ENCODE measurements around the gene RALGDS.

The RALGDS gene

GRCh38 chr9:133149130-133150015, 28.3 kb upstream of the RALGDS start:
- no peak for FAIRE-seq

DNA sequence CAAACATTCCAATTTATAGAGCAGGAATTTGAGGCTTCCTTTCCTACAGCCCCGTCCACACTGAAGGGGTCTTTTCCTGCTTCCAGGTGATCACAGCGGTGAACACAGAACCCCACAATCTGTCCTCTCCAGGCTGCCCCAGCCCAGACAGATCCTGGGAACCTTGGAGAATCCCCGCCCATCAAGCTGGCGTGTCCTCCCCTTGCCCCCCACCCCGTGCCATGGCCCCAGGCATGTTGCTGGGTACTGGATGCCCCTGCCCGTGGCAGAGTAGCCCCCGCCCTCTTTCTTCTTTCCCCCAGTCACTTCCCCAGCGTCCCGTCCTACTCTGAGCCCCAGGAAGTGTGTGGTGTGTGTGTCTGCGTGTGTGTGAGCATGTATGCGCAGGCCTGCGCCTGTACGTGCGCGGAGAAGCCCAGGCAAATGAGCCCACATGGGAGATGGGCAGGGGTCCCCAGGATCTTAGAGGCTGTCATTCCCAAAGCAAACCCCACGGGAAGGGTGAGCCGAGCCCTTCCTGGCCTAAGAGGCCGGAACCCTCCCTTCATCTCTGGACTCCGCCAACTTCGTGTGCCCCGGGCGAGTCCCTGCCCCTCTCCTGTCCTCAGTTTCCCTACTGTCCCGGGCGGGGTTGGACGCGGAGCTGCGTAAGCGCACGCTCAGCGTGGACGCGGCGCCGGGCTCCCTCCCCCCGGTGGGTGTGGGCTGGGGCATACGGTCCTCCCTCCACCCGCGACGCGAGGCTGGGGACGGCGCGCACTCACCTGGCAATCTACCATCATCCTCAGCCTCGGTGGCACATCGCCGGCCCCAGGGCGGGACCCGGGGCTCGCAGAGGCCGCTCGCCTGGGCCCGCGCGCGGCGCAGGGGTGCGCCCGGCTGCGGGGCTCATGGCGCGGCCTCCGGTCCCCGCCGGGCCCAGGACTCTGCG, 27.4 kb upstream of the RALGDS start:
- no peak for FAIRE-seq

GRCh38 chr9:133147412-133148198, 26.6 kb upstream of the RALGDS start:
- FAIRE-seq: no peak

- no peak for FAIRE-seq
Measured at GRCh38 chr9:133146746-133147411, 25.8 kb upstream of the RALGDS start.

GRCh38 chr9:133144904-133145851, 24.1 kb upstream of the RALGDS start:
- FAIRE-seq: no peak

DNA sequence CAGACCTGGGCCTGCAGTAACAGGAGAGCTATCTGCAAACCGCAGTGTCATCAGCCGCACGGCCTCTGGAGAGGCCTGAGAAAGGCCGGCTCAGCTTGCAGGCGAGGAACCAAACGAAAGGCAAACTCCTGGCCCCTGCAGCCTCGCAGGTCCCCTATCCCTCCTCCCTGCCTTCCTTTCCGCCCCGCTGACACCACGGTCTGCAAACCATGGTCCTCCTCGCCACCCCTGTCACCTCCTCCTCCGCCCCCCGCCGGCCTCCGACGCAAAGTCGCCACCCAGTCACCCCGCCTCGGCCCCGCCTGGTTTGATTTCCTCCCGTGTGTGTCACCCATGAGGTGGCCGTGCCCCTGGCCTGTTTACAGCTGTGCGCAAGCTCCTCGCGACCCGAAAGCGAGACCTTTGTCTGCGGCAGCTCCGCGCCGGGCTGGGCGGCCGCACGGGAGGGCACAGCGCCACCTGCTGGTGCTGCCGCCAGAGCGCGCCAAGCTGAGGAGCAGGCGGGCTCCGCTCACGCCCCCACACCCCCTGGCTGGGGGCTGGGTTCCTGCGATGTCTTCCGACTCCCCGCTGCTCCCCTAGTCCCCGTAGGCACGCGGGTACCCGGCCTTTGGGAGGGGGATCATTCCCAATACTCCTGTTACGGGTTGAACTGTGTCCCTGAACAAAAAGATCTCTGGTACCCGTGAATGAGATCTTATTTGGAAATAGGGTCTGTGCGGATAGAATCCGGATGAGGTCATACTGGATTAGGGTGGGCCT, 23.3 kb upstream of the RALGDS start:
- FAIRE-seq: no peak

DNA sequence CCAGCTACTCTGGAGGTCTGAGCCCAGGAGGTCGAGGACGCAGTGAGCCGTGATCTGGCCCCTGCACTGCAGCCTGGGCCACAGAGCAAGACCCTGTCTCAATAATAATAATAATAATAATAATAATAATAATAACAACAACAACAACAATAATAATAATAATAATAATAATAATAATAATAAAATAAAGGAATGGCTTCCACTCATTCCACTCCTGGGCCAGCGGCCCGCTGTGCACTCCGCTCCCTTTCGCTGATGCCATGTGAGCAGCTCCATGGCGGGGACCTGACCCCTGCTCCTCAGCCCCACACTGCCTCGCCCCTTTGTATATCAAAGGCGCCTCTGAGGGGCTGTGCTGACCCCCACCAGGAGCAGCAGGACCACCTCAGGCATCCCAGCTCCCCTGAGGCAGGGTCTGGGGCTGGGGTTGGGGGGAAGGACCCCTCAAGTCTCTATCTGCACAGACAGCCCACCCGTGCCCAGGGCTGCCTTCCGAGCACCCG, 22.6 kb upstream of the RALGDS start:
- no peak for FAIRE-seq

GRCh38 chr9:133142684-133143622, 21.9 kb upstream of the RALGDS start:
- FAIRE-seq: no peak

GRCh38 chr9:133141833-133142595, 21.0 kb upstream of the RALGDS start:
- no peak for FAIRE-seq

DNA sequence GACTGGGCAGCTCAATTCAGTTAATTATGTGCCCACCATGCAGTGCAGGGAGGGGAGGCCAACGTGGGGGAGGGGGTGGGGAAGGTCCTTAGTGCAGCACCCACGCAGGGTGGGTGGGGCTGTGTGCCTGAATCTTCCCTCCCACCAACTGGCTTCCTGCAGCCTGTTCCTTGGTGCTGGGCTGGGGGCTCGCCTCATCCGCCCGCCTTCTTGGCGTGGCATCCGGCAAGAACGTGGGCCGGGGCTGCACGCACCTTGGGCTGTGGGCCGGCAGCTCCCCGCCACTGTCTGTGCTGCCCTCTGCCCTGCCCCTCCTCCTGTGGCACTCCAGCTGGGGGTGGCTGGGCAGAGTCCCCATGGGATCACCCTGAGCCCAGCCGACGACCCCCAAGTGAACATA, 19.6 kb upstream of the RALGDS start:
- FAIRE-seq: no peak

DNA sequence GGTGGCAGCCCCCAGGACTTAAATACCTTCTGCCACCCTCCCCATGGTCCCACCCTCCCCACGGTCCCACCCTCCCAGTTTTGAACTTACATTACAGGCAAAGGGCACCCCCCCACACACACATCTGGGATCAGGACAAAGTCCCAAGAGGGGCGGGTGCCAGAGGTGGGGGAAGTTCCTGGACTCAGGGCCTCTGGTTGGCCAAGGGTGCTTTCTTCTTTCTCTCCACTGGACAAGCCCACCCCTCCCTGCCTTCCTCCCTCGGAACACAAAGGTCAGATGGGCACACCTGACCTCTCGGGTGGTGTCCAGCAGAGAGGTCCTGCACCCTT, 19.1 kb upstream of the RALGDS start:
- FAIRE-seq: no peak

GRCh38 chr9:133139246-133140173, 18.5 kb upstream of the RALGDS start:
- no peak for FAIRE-seq

DNA sequence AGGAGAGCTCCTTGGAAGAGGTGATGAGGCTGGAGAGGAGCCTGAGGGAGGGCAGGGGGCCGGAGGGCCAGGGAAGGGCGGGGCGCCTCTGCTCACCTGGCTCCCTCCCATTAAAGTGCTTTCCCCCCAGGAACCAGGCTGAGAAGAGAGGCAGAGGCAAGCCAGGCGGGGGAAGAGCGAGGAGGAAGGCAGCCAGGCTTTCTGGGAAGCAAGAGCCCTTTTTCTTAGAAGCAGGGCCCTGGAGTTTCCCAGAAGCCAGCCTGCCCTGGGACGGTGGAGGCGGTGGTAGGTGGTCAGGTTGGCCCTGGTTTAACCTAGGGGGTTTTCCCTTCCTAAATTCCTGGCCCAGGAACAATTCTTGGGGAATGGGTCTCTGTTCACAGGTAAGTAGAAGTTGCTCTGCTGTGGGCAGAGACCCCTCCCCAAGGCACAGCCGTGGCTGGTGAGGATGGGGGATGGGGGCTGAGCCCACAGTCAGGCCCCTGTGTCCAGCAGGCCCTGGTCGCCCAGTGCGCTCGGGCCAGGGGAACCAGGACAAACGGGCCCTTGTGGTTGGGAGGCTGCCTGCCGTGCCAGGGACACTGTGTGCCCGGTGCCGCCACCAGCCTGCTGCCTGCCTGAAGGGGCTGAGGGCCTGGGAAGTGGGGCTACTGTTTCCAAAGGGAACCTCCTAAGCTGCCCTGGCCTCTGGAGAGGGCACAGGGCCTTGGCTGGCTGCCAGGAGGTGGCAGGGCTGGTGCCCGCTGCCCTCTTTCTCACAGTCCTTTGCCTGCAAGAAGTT, 16.6 kb upstream of the RALGDS start:
- no peak for FAIRE-seq

DNA sequence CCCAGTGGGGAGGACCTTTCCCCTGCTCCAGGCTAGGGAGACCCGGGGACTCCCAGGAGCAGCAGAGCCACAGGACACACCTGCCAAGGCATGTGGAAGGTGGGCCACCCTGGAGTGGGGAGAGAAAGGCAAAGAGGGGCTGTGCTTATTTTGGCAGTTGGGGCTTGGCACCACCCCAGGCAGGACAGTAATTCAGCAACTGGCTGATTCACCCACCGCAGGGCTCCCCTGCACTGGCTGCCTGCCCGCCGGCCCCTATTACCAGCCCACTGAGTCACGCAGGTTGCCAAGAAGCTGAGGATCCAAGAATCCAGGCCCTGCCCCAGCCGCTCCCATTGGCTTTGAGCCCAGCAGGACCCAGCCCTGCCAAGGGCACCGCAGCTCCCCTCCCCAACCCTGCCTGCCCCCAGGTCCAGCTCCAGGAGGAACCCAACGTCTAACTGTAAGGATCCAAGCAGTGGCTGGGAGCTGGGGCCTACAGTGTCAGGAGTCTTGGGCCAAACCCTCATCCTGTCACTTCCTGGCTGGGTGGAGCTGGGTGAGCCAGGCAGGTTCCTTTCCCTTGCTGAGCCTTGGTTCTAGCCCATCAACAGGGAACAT, 14.2 kb upstream of the RALGDS start:
- FAIRE-seq: no peak

GRCh38 chr9:133134388-133135145, 13.5 kb upstream of the RALGDS start:
- FAIRE-seq: no peak
